Anterior cingulate cortex (tissue), 58 donors: ENCODE measurements around the gene DVL1.
A peak's percentile ranks its signal among the peaks of the same experiment; 100 is the strongest.

Experiments
- DNase-seq, 58 donors: peaks; one replicate each; lab custom pipeline; 2025; lab: John Stamatoyannopoulos, UW

DVL1 gene

DNA sequence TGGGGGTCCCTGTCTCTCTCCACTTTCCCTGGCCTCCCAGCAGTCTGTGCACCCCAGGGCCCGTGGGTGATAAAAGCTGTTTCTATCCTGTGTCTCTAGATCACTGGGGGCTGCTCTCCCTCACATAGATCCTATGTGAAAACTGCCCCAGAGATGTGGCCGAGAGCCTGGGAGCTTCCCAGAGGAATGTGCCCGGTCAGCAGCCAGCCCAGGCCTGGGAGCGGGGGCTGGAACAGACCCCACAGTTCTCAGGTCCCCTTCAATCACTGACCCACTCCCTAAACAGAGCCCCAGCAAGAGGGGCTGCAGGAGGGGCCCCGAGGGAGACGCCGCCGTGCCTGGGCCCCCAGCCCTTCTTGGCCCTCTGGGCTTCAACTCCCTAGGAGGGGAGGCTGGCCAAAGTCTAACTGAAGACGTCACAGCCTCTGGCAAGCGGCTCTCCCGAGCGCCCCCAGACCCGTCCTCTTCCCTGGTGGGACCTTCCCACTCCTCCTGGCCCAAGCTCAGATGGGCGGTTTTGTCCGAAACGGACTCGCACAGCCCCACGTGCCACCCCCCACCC, 8.7 kb upstream of the DVL1 start:
- no peak for DNase-seq

DNA sequence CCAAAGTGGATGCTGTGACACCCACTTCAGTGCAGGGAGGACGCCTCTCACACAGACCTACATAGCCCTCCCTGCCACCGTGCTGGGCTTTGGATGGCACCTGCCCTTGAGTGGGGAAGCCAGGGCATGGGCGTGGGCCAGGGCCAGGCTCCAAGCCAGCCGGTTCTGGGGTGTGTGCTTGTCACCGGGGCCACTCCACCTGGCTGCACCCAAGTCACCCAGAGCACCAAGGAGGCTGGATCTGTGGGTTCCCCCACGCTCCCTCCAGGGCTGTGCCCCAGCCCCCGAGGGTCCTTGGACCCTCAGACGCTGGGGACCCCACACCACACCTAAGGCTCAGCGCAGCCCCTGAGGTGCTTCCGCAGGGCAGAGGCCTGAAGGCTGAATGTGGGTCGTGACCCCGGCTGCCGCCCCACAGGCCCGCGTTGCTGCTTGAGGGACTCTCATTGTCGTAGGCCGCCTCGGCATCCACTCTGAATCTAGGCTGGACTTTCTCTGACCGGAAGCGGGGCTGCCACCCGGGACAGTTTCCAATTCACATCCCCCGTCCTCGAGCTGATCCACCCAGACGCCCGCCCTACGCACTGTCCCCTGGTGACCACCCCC, 7.7 kb upstream of the DVL1 start:
- no peak for DNase-seq

DNA sequence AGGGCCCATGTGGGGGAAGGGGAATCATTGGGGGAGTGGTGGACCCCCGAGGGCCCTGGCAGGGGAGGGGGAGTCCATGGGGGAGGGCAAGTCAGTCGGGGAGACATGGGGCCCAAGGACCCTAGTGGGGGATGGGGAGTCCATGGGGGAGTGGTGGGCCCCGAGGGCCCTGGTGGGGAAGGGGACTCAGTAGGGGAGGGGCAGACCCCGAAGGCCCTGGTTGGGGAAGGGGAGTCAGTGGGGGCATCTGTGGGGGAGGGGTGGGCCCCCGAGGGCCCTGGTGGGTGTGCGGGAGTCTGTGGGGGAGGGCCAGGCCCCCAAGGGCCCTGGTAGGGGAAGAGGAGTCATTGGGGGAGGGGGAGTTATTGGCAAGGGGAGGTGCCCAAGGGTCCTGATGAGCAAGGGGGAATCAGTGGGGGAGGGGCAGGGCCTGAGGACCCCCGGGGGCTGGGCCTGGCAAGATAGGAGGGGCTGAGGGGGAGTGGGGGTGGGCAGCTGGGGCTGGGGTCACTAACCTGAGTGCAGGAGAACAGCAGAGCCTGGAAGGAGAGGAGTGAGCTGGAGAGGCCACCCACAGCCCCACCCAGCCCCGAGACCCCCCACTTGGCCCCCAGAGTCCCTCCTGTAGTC, 7.1 kb upstream of the DVL1 start:
- DNase-seq: no peak

DNA sequence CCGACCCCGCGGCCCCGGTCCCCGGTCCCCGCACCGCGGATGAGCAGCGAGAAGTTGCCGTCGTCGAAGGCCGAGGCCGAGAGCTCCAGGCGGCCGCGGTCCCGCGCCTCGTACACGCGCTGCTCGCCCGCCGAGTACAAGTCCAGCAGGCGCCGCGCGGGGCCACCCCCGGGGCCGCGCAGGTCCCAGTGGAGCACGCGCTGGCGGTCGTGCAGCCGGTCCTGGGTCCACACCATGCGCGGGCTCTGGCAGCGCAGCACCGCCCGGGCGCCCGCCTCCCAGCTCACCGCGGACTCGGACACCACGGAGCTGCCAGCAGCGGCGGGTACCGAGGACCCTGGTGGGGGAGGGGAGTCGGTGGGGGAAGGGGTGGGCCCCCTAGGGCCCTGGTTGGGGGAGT, 6.2 kb upstream of the DVL1 start:
- DNase-seq: peak in 3 of 58 donors; percentile 28 to 33 (median 28)

DNA sequence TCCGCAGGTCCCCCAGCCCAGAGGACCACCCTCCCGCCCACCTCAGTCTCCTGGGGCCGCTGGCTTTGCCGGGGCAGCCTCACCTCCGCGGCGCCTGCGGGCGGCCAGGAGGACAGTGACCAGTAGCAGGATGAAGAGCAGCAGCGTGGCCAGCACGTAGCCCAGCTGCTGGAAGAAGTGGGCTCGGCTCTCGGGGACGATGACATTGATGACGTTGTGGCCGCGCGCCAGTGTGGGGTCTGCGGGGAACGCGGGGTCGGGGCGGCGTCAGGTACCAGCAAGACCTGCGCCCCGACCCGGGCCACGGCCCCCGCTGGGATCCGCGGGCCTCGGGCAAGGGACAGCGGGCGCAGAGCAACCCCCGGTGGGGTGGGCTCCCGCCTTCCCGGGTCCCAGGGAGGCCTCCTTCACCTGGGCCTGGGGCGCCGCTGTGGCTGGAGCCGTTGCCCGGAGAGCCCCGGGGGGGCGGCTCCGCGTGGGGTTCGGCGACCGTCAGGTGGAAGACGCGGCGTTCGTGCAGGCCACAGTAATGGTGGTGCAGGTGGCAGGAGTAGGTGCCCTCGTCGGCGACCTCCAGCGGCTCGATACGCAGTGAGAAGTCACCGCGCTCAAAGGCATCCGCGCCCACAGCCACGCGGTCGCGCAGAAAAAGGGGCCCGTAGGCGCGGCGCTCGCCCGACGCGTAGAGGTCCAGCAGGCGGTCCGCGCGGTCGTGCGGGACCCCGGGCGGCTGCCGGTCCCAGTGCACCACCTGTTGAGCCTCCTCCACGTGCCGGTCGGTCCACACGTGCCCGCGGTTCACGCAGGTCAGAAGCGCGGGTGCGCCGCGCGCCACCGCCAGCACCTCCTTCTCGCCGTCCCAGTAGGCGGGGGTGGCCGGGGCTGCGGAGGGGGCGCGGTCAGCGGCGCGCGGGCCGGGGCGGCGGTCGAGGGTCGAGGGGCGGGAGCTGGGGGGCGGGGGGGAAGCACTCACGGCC, 5.3 kb upstream of the DVL1 start:
- DNase-seq: no peak

DNA sequence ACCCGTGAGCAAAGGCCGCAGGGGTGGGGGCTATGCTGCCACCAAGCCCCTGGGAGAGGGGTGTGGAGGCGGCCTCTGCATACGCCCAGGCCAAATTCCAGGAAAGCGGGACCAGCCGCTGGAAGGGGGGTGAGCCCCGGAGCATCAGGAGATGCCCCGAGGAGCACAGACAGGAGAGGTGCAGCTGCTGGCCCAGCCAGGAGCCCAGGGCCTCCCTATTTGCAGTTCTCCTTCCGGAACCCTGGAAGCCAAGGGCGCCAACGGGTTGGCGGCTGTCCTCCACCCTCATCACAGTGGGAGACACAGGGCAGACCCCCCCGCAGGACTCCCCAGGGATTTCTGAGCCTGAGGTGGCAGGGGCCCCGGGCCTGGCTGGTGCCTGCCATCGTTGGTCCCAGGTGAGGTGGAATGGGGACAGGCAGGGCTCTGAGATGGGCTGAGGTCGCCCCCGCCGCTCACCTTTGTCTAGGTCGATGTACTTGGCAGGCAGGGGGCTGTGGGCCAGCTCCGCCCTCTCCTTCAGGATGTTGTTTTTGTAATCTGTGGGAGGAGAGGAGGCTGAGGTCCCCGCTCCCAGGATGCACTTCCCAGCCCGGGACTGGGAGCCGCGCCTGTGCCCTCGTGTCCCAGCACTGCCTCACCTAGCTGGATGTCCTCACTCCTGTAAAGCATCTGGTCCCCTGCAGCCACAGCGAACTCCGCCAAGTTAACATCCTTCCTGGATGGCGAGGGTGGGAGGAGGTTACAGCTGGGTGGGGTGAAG, 4.4 kb upstream of the DVL1 start:
- no peak for DNase-seq

DNA sequence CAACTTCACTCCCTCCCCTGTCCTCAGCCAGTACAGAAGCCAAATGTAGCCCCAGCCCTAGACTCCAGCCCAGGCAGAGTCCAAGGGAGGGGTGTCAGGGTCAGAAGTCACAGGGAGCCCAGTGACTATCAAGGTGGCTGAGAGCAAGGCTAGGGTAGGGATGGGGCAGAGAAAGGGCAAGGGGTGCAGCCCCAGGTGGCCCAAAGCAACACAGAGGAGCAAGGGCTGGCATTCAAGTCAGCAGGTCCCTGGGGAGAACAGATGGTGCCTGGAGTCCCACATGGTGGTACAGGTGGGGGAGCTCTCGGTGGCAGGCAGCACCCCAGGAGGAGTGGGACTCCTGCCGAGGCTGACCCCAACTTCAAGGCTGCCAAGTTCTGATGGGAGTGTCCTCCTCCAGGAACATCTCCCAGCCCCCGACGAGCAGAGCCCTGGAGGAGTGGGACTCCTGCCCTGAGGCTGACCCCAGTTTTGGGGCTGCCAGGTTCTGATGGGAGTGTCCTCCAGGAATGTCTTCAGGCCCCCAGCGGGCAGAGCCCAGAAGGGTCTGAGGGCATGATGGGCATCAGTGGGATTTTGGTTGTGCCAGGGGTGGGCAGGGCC, 3.7 kb upstream of the DVL1 start:
- DNase-seq: no peak

DNA sequence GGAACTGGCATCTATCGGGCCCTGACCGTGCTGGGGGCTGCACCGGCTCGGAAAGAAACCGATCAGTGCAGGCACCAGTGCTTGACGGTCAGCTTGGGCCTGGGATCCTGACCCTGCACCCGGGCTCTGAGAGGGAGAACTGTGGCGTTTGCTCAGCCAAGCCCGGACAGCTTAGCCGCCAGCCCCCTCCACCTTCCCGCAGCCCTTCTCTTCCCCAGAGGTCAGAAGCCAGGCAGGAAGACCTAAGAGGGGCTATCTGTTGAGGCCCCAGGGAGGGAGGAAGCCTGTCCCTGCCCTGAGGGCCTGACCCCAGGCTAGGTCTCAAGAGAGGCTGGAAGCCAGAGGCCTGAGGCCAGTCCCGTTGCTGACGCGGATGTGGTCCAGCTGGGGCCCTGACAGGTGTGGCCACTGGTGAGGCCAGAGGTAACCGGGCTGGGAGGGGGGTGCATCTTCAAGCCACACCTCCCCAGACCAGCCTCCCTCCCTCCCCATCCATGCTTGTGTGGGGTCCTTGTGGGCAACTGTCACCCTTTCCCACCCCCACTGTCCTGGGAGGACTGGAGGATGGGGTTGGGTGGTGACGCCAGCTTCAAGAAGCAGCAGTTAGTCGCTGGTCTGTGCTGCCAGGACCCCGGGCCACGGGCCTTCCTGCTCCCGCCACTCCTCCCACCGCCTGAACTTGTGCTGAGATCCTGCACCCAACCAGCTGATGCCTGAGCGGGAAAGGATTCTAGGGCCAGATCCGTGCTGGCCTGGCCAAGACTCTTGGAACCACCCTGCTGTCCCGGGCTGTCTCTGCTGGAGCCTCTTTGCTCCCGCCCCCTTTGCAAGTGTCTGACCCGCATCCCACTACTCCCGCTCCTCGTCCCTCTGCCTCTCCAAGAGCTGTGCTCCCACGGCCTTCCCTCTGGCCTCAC, 2.6 kb upstream of the DVL1 start:
- DNase-seq: no peak

DNA sequence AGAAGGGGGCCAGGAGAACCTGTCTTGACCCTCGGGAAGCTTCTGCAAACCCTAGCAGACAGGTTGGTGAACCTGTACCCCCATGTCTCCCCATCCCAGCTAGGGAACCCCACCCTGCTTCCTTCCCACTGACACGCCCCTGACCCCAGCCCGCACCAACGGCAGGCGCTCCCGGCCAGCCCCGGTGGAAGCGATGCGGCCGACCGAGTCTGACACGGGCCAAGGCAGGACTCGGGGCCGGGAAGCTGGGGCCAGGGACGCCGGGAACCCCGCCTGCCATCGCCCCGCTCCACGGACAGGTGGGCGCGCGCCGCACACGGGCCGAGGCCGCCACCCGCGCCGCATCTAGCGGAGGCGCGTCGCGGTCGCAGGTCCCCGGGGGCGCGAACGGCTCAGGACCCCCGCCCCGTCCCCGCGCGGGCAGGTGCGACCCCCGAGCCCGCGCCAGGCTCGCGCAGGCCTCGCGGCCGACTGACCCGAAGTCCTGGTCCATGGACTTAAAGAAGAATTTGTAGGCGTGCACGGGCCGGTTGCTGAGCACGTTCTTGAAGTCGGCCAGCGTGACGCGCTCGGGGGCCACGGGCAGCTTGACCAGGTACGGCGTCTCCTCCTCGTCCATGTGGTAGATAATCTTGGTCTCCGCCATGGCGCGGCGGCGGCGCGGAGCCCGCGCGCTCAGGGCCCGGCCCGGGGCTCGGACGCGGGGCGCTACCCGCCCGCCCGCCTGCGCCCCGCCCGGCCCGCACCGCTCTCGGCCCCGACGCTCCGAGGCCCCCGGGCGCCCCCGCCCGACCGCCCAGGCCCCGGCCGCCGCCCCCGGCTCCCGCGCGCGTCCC, 580 bp downstream of the DVL1 start:
- peak in 1 of 58 donors; percentile 17 for DNase-seq

DNA sequence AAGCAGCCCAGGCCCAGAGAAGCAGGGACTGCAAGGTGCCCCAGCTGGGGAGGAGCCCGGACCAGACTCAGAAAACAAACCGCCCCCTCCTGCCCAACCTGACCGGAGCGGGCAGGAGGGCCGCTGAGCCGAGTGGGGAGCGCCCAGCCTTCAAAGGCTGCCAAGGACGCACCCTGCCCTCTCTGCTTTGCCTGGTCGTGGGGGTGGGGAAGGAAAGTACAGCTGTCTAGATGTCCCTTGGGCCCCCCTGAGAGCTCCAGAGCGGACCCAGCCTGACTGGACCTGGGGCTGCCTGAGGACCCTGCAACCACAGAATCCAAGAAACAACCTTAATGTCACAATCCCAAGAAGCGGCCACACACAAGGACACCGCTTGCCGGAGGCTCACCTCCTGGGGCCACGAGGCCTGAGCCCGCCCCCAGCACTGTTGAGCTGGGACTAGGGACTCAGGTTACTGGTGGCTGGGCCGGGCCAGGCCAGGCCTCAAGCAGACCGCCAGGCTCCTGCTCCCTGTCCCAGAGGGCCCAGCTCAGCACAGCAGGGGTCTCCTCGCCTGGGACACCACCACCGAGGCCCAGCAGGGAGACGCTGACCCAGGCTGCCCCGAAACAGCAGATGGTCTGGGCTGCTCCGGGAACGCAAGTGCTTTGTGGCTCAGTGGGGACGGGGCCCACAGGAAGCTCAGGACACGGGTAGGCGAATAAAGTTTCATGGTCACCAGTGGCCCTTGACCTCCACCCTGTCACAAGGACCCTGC, 1.4 kb downstream of the DVL1 start:
- no peak for DNase-seq

DNA sequence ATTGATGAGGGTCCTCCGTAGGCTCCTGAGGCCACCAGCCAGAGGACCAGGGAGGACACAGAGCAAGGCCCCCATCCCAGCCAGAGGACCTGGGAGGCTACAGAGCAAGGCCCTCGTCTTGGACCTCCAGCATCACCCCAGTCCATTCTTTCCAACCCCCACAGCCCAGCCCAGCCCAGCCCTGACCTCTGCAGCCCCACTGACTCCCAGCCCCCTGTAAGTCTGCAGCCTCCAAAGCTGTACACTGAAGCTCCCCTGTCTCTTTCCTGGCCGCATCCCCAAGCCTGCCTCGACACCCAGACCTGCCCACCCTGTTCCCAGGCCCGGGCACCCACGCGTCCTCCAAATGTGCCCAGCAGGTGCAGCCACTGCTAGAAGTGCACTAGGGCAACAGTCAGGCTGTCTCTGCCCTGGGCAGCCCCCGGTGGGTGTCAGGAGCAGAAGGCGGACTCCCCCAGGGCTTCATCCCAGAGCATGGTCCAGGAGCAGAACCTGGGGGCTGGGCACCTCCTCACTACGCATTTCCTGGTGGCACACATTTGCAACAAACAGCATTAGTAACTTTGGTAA, 2.1 kb downstream of the DVL1 start:
- DNase-seq: no peak

DNA sequence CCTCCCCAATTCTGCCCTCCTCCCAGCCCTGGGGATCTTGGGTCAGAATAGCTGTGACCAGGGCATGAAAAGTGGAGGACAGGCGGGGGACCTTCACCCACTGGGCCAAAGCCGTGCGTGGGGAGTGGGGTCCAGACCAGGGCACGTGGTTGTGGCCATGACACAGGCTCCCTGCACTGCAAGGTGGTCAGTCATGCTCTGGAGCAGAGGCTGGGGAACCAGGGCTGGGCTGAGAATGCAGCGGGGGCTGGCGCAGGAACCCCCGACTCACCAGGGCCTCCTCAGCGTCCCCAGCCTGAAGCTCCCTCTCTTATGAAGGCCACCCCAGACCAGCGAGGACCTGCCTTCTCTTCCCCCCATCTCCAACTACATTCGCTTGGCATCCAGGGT, 2.7 kb downstream of the DVL1 start:
- no peak for DNase-seq

DNA sequence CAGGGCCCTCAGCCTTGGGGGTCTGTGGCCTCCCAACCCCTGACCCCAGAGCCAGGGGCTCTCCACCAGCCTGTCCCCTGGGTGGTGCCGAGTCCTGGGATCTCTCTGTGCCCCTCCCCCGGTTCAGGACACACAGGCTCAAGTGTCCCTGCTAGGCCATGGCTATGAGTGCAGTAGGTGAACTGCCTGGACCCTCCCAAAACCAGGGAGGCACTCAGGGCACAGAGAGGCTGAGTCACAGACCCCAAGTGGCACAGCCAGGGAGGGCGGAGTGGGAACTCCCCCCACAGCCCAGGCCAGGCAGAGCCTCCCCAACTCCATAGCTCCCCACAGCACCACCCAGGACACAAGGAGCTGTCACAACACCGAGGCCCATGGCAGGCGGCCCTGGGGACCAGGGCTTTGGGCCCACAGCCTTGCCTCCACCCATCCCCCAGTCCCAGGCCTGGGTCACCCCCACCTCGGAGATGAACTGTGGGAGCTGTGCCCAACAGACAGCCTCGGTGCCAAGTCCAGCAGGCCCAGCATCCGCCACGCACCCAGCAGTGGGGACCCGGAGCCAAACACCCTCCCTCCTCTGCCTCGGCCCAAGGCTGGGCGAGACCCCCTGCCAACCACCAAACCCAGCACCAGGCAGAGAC, 3.2 kb downstream of the DVL1 start:
- DNase-seq: peak in 4 of 58 donors; percentile 22 to 30 (median 26)

DNA sequence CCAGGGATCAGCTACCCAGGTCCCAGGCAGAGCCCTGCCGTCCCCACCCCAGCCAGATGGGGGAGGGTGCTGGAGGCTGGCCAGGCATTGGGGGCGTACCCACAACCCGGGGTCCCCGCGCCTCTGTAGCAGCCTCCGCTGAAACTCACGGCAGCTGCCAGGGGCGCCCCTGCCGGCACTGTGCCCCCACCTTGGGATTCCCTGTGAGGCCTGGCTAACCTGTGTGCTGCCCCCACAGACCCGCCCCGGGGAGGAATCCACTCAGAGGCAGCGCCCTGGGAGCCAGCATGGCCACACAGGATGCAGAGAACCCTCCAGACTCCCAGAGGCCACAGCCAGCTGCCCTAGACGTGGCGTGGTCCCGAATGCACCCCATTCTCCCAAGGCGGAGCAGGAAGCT, 3.8 kb downstream of the DVL1 start:
- DNase-seq: no peak

DNA sequence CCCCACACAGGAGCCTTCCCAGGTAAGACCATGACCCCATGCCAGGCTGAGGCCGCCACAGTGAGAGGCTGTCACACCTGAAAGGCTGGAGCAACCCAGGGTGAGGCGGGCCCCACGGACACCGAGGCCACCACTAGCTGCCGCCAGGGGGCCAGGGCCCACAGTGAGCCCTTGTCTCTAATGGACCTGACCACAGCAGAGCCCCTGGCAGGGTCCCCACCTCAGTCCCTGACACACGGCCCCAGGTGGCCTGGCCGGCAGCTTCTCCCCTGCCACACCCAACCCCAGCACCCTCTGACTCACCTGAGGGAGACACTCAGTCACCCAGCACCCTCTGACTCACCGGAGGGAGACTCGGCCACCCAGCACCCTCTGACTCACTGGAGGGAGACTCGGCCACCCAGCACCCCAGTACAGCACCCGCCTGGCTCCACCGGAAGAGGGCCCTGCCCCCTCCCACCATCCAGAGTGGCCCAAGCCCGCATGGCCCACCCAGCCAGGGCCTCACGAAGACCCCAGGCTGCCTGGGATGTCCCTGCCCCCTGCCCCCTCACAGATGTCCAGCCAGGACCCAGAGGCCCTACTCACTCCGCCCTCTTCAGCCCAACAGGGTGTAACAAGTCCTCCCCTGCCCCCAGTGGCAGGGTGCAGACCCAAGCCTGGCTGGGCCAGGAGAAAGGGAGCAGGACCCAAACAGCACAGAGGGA, 4.4 kb downstream of the DVL1 start:
- no peak for DNase-seq
